ENCODE measurements around the gene ERFL. TPM values are rescaled to one million over a fixed set of nuclear protein-coding genes. Genes with fewer than 3 reads are reported as not detected.

ERFL gene
- total RNA-seq, 1 donor from 2014 or later, result 0.67 TPM

- Mint-ChIP-seq H3K9me3 (no peaks in the 10 kb centered on the region), H3K4me3 (no peak overlapping the region), H3K36me3 (peaks cover 23% of the 10 kb centered on the region), H3K27ac (no peak overlapping the region), H3K4me1 (no peaks in the 10 kb centered on the region), H3K27me3 (ENCODE audit: low read depth) (peaks cover 4% of the 10 kb centered on the region)
- no peak for TF ChIP-seq CTCF (IDR thresholded peaks at IDR 0.05; ENCODE audit: unreplicated experiment)
- DNase-seq (ENCODE audit: low spot score in 2 of 2, unreplicated experiment in 2 of 2), result no peak
Observed at GRCh38 chr19:41904118-41904870, 24.0 kb downstream of the ERFL start.

GRCh38 chr19:41903193-41903953 is 24.9 kb downstream of the ERFL start:
- H3K9me3 Mint-ChIP-seq, result no peaks in the 10 kb centered on the region
- H3K27me3 Mint-ChIP-seq (ENCODE audit: low read depth), result no peaks in the 10 kb centered on the region
- no peak for DNase-seq (ENCODE audit: low spot score in 2 of 2, unreplicated experiment in 2 of 2)
- no peak overlapping the region for H3K4me3 Mint-ChIP-seq
- H3K4me1 Mint-ChIP-seq, result no peaks in the 10 kb centered on the region
- TF ChIP-seq CTCF (IDR thresholded peaks at IDR 0.05; ENCODE audit: unreplicated experiment), result no peak
- peaks cover 27% of the 10 kb centered on the region for H3K36me3 Mint-ChIP-seq
- no peak overlapping the region for H3K27ac Mint-ChIP-seq

GRCh38 chr19:41902594-41902993 is 25.7 kb downstream of the ERFL start:
- no peak for DNase-seq (ENCODE audit: low spot score in 2 of 2, unreplicated experiment in 2 of 2)
- peaks cover 27% of the 10 kb centered on the region for H3K36me3 Mint-ChIP-seq
- no peaks in the 10 kb centered on the region for H3K27me3 Mint-ChIP-seq (ENCODE audit: low read depth)
- no peak for TF ChIP-seq CTCF (IDR thresholded peaks at IDR 0.05; ENCODE audit: unreplicated experiment)
- H3K9me3 Mint-ChIP-seq, result no peaks in the 10 kb centered on the region
- no peaks in the 10 kb centered on the region for H3K4me1 Mint-ChIP-seq
- no peak overlapping the region for H3K4me3 Mint-ChIP-seq
- no peak overlapping the region for H3K27ac Mint-ChIP-seq

GRCh38 chr19:41901707-41902360 is 26.4 kb downstream of the ERFL start:
- TF ChIP-seq CTCF (IDR thresholded peaks at IDR 0.05; ENCODE audit: unreplicated experiment), result no peak
- no peaks in the 10 kb centered on the region for H3K9me3 Mint-ChIP-seq
- H3K36me3 Mint-ChIP-seq, result peaks cover 25% of the 10 kb centered on the region
- H3K27ac Mint-ChIP-seq, result no peak overlapping the region
- no peaks in the 10 kb centered on the region for H3K4me1 Mint-ChIP-seq
- no peak overlapping the region for H3K4me3 Mint-ChIP-seq
- DNase-seq (ENCODE audit: low spot score in 2 of 2, unreplicated experiment in 2 of 2), result no peak
- no peaks in the 10 kb centered on the region for H3K27me3 Mint-ChIP-seq (ENCODE audit: low read depth)

- H3K4me1 Mint-ChIP-seq, result no peaks in the 10 kb centered on the region
- H3K27me3 Mint-ChIP-seq (ENCODE audit: low read depth), result no peaks in the 10 kb centered on the region
- no peak overlapping the region for H3K27ac Mint-ChIP-seq
- no peak for TF ChIP-seq CTCF (IDR thresholded peaks at IDR 0.05; ENCODE audit: unreplicated experiment)
- H3K36me3 Mint-ChIP-seq, result peaks cover 11% of the 10 kb centered on the region
- H3K9me3 Mint-ChIP-seq, result no peaks in the 10 kb centered on the region
- DNase-seq (ENCODE audit: low spot score in 2 of 2, unreplicated experiment in 2 of 2), result no peak
- H3K4me3 Mint-ChIP-seq, result no peak overlapping the region
Observed at GRCh38 chr19:41898235-41898634, 30.0 kb downstream of the ERFL start.

Measured in mesothelial cell of epicardium (in vitro differentiated cells).